ENCODE data around the gene PBX1.

The PBX1 gene

DNA sequence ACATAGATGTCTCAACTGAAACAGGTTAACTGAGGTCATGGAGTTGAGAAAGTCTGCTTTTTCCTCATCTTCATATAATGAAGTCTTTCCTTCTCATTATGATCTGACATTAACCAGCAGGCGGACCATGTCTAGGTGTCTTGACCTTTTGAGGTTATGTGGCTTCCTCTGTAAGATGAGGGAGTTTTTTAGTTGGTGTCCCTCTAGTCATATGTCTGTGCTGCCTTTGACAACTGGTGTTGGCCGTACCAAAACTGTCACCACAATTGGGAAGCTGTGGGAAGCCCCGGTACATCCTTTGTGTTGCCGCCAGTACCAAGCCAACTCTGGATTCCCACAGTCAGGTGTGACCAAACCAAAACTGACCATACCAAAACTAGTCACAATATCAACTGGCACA, 105.1 kb downstream of the PBX1 start:
- H3K4me3 ChIP-seq (ENCODE audit: low read depth, low read length), result no peak overlapping the region
- no peak for DNase-seq (ENCODE audit: low read depth)
- TF ChIP-seq, protein P1, sequence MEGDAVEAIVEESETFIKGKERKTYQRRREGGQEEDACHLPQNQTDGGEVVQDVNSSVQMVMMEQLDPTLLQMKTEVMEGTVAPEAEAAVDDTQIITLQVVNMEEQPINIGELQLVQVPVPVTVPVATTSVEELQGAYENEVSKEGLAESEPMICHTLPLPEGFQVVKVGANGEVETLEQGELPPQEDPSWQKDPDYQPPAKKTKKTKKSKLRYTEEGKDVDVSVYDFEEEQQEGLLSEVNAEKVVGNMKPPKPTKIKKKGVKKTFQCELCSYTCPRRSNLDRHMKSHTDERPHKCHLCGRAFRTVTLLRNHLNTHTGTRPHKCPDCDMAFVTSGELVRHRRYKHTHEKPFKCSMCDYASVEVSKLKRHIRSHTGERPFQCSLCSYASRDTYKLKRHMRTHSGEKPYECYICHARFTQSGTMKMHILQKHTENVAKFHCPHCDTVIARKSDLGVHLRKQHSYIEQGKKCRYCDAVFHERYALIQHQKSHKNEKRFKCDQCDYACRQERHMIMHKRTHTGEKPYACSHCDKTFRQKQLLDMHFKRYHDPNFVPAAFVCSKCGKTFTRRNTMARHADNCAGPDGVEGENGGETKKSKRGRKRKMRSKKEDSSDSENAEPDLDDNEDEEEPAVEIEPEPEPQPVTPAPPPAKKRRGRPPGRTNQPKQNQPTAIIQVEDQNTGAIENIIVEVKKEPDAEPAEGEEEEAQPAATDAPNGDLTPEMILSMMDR (IDR thresholded peaks at IDR 0.05; ENCODE audit: low read depth, low read length, missing control alignments), result no peak

DNA sequence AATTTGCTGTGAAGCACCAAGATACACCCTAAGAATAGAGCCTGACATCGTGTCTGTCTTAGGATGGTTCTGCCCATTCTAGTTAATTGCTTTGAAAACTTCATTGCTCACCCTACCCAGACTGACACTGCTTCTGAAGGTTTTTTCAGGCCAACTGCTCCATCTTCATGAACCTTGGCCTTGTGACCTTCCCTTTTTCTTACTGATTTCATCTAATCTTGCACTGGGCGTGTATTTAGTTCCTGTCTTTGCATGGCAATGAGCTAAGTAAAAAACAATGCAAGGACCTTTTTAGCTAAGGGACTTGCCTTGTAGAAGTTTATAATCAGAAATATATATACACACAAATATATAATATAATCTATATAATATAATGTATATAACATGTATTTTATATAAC, 108.0 kb downstream of the PBX1 start:
- H3K4me3 ChIP-seq (ENCODE audit: low read depth, low read length), result no peak overlapping the region
- TF ChIP-seq, protein P1 (IDR thresholded peaks at IDR 0.05; ENCODE audit: low read depth, low read length, missing control alignments), result no peak
- DNase-seq (ENCODE audit: low read depth), result no peak

DNA sequence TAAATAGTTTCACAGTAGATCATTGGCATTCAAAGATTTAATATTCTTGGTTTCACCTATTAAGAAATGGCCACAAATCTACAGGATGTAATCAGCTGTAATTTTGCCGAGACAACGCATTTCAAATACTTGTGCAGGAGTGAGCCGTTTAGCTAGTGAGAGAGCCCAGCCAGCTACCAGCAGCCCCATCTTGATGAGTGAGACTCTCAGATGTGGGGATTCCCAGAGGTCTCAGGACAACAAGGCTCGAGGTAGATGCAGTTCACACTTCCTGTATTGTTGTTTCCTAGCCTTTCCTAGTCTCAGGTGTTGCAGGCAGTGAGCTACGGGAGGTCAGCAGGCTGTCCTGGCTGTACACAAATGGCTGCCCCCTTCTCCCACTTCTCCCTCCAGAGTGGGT, 108.6 kb downstream of the PBX1 start:
- DNase-seq (ENCODE audit: low read depth), result no peak

GRCh38 chr1:164668491-164669400, 109.8 kb downstream of the PBX1 start:
- no peak for DNase-seq (ENCODE audit: low read depth)

More for the DNA sequence above, 108.6 kb downstream of the PBX1 start:
- TF ChIP-seq, protein P1 (IDR thresholded peaks at IDR 0.05; ENCODE audit: low read depth, low read length, missing control alignments), result no peak
- no peak overlapping the region for H3K4me3 ChIP-seq (ENCODE audit: low read depth, low read length)

GRCh38 chr1:164670026-164670425, 111.0 kb downstream of the PBX1 start:
- DNase-seq (ENCODE audit: low read depth), result no peak
- TF ChIP-seq, protein P1 (IDR thresholded peaks at IDR 0.05; ENCODE audit: low read depth, low read length, missing control alignments), result no peak
- no peak overlapping the region for H3K4me3 ChIP-seq (ENCODE audit: low read depth, low read length)

More at GRCh38 chr1:164668491-164669400, 109.8 kb downstream of the PBX1 start:
- TF ChIP-seq, protein P1 (IDR thresholded peaks at IDR 0.05; ENCODE audit: low read depth, low read length, missing control alignments), result no peak
- H3K4me3 ChIP-seq (ENCODE audit: low read depth, low read length), result no peak overlapping the region

DNA sequence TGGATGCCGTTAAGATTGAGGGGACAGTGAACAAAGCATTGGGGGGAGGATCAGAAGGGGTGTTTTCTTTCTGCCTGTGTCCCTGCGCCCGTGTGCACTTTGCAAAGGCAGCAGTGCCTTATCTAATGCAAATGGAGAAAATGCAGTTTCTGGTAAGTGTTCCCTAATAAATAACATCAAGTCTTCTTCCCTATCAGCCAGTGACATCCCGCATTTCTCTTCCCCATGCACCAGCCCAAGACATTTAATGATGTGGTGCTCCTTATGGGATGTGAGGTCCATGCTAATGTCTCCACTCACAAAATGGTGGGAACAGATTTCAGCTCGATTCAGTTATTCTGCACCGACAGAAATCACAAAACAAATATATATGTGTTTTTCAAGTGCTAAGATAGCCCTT, 111.8 kb downstream of the PBX1 start:
- no peak overlapping the region for H3K4me3 ChIP-seq (ENCODE audit: low read depth, low read length)
- DNase-seq (ENCODE audit: low read depth), result no peak
- TF ChIP-seq, protein P1 (IDR thresholded peaks at IDR 0.05; ENCODE audit: low read depth, low read length, missing control alignments), result no peak
